Activated CD8-positive, alpha-beta T cell treated with anti-CD3 and anti-CD28 coated beads for 36 hours (primary cell): ENCODE measurements around the gene LRRC8D. TPM values are rescaled to one million over a fixed set of nuclear protein-coding genes. Genes with fewer than 3 reads are reported as not detected.
A peak's percentile ranks its signal among the peaks of the same experiment; 100 is the strongest.

Experiments used
- ATAC-seq: fragments of 200-7000 bp; cut with Tn5 transposase; one replicate; pipeline ENCODE4 v1.10.0; 2021; ENCODE audit warnings: mild to moderate bottlenecking, moderate library complexity
- CTCF ChIA-PET: fragments of 350-600 bp; sonication (Branson Sonifier 250); formaldehyde crosslinking; loops from one replicate; lab custom pipeline; 2021; ENCODE audit warnings: antibody characterized with exemption; lab: Charles Lee
- POLR2A ChIA-PET: fragments of 350-600 bp; sonication (Branson Sonifier 250); formaldehyde crosslinking; loops from one replicate; lab custom pipeline; 2021; ENCODE audit warnings: antibody characterized with exemption; lab: Charles Lee
- DNase-seq: peaks from one replicate; pipeline ENCODE4 v3.0.0-alpha.2; 2020
- H3K27ac Mint-ChIP-seq: one replicate; pipeline ENCODE4 v1.8.0; 2021; ENCODE audit warnings: mild to moderate bottlenecking, mixed read lengths
- H3K27me3 Mint-ChIP-seq: one replicate; pipeline ENCODE4 v1.8.0; 2021; ENCODE audit warnings: mixed read lengths
- H3K36me3 Mint-ChIP-seq: one replicate; pipeline ENCODE4 v1.8.0; 2021; ENCODE audit warnings: low read depth, mixed read lengths
- H3K4me1 Mint-ChIP-seq: one replicate; pipeline ENCODE4 v1.8.0; 2021; ENCODE audit warnings: low read depth, mixed read lengths
- H3K4me3 Mint-ChIP-seq: one replicate; pipeline ENCODE4 v1.8.0; 2021; ENCODE audit warnings: mild to moderate bottlenecking, moderate library complexity, mixed read lengths
- H3K9me3 Mint-ChIP-seq: one replicate; pipeline ENCODE4 v1.8.0; 2021; ENCODE audit warnings: mixed read lengths
- intact Hi-C: fragments of 100-400 bp; cut with micrococcal nuclease; formaldehyde crosslinking; loops from one replicate; pipeline ENCODE4 v1.10.0; 2022
- total RNA-seq, 2 experiments: library from RNA; stranded (reverse); gene quantifications; one replicate each; pipeline ENCODE4 v1.2.3, GENCODE V29; 2021
- TF ChIP-seq, protein P1 (sequence below): fragments of 200-600 bp; IDR thresholded peaks from one replicate; pipeline ENCODE4 v1.8.0; 2022; ENCODE audit warnings: antibody characterized with exemption, mild to moderate bottlenecking

The LRRC8D gene
- total RNA-seq, 2 experiments from 2014 or later = 26.3 to 27.5 TPM

DNA sequence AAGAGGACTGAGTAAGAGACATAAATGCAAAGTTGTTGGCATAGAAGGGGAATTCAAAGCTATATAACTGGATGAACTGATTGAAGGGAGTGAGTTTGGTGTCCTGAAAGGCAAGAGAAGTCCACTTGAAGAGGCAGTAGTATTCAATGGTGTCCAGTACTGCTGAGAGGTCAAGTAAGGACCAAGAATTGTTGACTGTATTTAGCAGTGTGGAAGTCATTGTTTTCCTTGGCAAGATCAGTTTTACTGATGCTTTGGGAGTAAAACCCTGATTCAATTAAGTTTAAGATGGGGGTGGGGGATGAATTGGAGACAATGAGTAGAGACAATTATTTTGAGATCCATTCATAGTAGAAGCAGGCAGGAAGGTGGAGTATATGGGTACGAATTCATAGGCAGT is 5.8 kb upstream of the LRRC8D start:
- intact Hi-C loops = no loop called here
- POLR2A ChIA-PET = interaction anchor here (1.1 to 1.3 kb wide), 2 partner anchors 163 to 174 kb away, joined by 3 to 4 read pairs; no protein-coding TSS in a partner anchor
- H3K27ac Mint-ChIP-seq = no peak overlapping the region
- TF ChIP-seq, protein P1, sequence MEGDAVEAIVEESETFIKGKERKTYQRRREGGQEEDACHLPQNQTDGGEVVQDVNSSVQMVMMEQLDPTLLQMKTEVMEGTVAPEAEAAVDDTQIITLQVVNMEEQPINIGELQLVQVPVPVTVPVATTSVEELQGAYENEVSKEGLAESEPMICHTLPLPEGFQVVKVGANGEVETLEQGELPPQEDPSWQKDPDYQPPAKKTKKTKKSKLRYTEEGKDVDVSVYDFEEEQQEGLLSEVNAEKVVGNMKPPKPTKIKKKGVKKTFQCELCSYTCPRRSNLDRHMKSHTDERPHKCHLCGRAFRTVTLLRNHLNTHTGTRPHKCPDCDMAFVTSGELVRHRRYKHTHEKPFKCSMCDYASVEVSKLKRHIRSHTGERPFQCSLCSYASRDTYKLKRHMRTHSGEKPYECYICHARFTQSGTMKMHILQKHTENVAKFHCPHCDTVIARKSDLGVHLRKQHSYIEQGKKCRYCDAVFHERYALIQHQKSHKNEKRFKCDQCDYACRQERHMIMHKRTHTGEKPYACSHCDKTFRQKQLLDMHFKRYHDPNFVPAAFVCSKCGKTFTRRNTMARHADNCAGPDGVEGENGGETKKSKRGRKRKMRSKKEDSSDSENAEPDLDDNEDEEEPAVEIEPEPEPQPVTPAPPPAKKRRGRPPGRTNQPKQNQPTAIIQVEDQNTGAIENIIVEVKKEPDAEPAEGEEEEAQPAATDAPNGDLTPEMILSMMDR = no peak
- H3K9me3 Mint-ChIP-seq = no peaks in the 10 kb centered on the region
- no peak overlapping the region for H3K4me3 Mint-ChIP-seq
- peaks cover 25% of the 10 kb centered on the region for H3K4me1 Mint-ChIP-seq
- DNase-seq = no peak
- no peak for ATAC-seq
- H3K27me3 Mint-ChIP-seq = peaks cover 2% of the 10 kb centered on the region
- H3K36me3 Mint-ChIP-seq = no peaks in the 10 kb centered on the region
- CTCF ChIA-PET = interaction anchor here (0.8 to 2.1 kb wide), 3 partner anchors 11 to 172 kb away, joined by 3 to 6 read pairs (median 3); no protein-coding TSS in a partner anchor

GRCh38 chr1:89815611-89816010 is 5.2 kb upstream of the LRRC8D start:
- Mint-ChIP-seq H3K4me3 (no peak overlapping the region), H3K9me3 (no peaks in the 10 kb centered on the region), H3K36me3 (no peaks in the 10 kb centered on the region), H3K27ac (no peak overlapping the region), H3K27me3 (peaks cover 2% of the 10 kb centered on the region), H3K4me1 (peaks cover 30% of the 10 kb centered on the region)
- intact Hi-C loops = no loop called here
- ChIA-PET CTCF (interaction anchor here (1.0 to 2.1 kb wide), 2 partner anchors 11 to 172 kb away, joined by 3 to 6 read pairs; no protein-coding TSS in a partner anchor), POLR2A (interaction anchor here (1.1 to 1.3 kb wide), 2 partner anchors 162 to 174 kb away, joined by 3 to 4 read pairs; no protein-coding TSS in a partner anchor)
- ATAC-seq = peak; percentile 35
- DNase-seq = no peak
- TF ChIP-seq, protein P1 = no peak

DNA sequence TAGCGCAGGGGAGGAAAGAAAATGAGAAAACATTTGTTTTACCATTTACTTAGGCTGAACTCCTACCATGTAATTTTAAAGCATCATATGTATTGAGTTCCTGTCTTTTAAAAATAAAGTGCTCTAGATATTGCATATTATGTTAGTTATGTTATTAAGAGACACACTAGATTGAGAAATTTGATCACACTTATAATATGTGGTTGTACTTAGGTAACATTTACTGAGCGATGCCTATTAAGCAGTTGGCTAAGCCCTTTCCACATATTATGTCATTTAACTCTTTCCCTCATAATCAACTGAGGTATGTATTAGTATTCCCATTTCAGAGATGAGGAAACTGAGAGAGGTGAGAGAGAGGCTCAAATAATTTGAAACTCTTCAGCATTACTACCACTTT is 4.5 kb upstream of the LRRC8D start:
- no peak for ATAC-seq
- H3K36me3 Mint-ChIP-seq = no peaks in the 10 kb centered on the region
- no peaks in the 10 kb centered on the region for H3K9me3 Mint-ChIP-seq
- H3K27ac Mint-ChIP-seq = no peak overlapping the region
- no peak overlapping the region for H3K4me3 Mint-ChIP-seq
- ChIA-PET POLR2A (no interaction called here), CTCF (interaction anchor here (1.0 to 2.1 kb wide), 2 partner anchors 12 to 171 kb away, joined by 3 to 6 read pairs; no protein-coding TSS in a partner anchor)
- TF ChIP-seq, protein P1 = no peak
- peaks cover 2% of the 10 kb centered on the region for H3K27me3 Mint-ChIP-seq
- DNase-seq = no peak
- H3K4me1 Mint-ChIP-seq = peaks cover 30% of the 10 kb centered on the region
- intact Hi-C loops = no loop called here

GRCh38 chr1:89821322-89822108 is 683 bp downstream of the LRRC8D start:
- ATAC-seq = peak; percentile 63
- Mint-ChIP-seq H3K36me3 (peaks cover 12% of the 10 kb centered on the region), H3K27me3 (no peaks in the 10 kb centered on the region), H3K27ac (peak overlapping the region; percentile 88), H3K4me3 (peak overlapping the region; percentile 87), H3K9me3 (no peaks in the 10 kb centered on the region), H3K4me1 (peaks cover 41% of the 10 kb centered on the region)
- ChIA-PET POLR2A (interaction anchor here (0.6 to 3.2 kb wide), 12 partner anchors 11 to 281 kb away, joined by 3 to 21 read pairs (median 3); partner anchors contain the start of gene LRRC8C), CTCF (interaction anchor here (0.9 to 3.6 kb wide), 14 partner anchors 11 to 338 kb away, joined by 3 to 31 read pairs (median 4); no protein-coding TSS in a partner anchor)
- DNase-seq = peak; percentile 77
- TF ChIP-seq, protein P1 = no peak
- intact Hi-C loops = loop anchor here (10.0 kb wide), 1 partner anchor 63 kb away; no protein-coding TSS in a partner anchor
